KOPT-K1 (cell line): Measurements from ENCODE around the gene FLT3.

Experiments used
- H3K27ac ChIP-seq: fragments of 200-600 bp; sonication (generic); 2 replicates; pipeline ENCODE4 v1.5.1; 2016; ENCODE audit warnings: antibody characterized with exemption, mild to moderate bottlenecking, low read depth, low read length; ENCODE audit not compliant: poor library complexity, severe bottlenecking
- H3K36me3 ChIP-seq: fragments of 200-600 bp; sonication (generic); 2 replicates; pipeline ENCODE4 v1.5.1; 2017; ENCODE audit warnings: antibody characterized with exemption, mild to moderate bottlenecking, low read length, moderate library complexity; ENCODE audit not compliant: insufficient read depth
- H3K9me3 ChIP-seq: fragments of 200-600 bp; sonication (generic); 2 replicates; pipeline ENCODE4 v1.5.1; 2017; ENCODE audit warnings: antibody characterized with exemption, low read length, mild to moderate bottlenecking; ENCODE audit not compliant: insufficient read depth, poor library complexity, severe bottlenecking

FLT3 gene

DNA sequence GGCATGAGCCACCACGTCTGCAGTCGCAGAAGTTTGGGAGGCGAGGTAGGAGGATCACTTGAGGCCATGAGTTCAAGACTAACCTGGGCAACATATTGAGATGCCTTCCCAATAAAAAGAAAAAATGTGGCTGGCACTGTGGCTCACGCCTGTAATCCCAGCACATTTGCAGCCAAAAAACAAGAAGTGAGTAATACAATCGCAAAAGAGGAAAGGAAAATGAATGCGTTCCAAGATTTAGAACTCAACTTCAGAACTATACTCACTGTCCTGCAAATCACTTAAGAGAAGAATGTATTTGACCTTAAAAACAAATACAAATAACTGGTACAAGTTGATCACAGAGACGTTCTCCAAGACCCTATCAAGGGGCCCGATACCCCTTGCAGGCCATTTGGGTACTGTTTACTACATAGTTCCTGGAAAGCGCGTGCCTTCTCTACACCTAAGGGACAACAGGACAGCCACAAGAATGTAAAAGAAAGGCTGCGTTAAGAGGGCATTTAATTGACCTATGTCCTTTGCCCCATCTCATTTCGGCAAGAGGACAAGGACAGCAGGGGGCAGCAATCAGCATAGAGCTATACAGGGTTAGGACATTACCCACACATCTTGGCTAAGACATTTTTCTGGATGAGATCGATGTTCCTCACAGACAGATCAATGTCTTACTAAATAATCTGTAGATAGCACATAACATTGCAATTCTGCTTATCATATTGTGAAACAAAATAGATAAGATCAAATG lies 41.3 kb downstream of the FLT3 start:
- no peak overlapping the region for H3K27ac ChIP-seq
- H3K9me3 ChIP-seq, result no peaks in the 10 kb centered on the region
- no peaks in the 10 kb centered on the region for H3K36me3 ChIP-seq

DNA sequence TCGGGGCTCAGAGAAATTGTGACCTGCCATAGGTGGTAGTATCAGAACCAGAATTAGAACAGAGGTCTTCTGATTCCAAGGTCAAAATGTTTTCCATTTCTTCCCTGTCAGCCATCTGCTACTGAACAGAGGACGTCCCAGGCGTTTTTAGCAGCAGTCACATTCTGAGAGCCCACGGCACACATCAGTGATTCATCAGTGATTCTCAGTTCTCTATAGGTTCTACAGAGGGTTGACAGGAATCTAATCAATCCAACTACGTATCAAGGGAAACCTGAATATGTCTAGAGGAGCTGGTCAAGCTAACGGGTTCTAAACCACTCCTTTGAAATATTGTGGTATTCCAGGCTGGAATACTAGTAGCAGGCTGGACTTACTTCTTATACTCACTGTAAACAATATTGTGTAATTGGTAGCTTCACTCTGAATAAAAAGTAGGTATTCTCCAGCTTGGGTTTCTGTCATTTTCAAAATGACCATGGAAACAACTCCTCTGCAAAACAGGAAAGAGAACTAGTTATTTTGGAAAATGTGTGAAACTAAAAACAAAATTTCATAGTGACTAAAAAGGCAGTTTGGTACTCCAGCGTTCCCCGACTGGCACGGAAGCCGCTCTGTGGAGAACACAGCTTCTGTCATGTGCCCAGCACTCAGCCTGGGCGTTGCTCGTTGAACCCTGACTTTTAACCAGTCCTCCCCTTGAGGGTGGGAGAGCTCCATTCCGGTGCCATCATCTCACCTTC lies 43.2 kb downstream of the FLT3 start:
- no peaks in the 10 kb centered on the region for H3K9me3 ChIP-seq
- H3K36me3 ChIP-seq, result no peaks in the 10 kb centered on the region
- no peak overlapping the region for H3K27ac ChIP-seq

- Histone ChIP-seq H3K9me3 (no peaks in the 10 kb centered on the region), H3K27ac (no peak overlapping the region), H3K36me3 (no peaks in the 10 kb centered on the region)
These were observed 44.0 kb downstream of the FLT3 start for GRCh38 chr13:28056426-28056825.

- no peaks in the 10 kb centered on the region for H3K36me3 ChIP-seq
- H3K27ac ChIP-seq, result no peak overlapping the region
- H3K9me3 ChIP-seq, result no peaks in the 10 kb centered on the region
These were observed 45.0 kb downstream of the FLT3 start for GRCh38 chr13:28055357-28055756.

GRCh38 chr13:28052945-28053344 lies 47.4 kb downstream of the FLT3 start:
- Histone ChIP-seq H3K36me3 (no peaks in the 10 kb centered on the region), H3K27ac (no peak overlapping the region), H3K9me3 (no peaks in the 10 kb centered on the region)

DNA sequence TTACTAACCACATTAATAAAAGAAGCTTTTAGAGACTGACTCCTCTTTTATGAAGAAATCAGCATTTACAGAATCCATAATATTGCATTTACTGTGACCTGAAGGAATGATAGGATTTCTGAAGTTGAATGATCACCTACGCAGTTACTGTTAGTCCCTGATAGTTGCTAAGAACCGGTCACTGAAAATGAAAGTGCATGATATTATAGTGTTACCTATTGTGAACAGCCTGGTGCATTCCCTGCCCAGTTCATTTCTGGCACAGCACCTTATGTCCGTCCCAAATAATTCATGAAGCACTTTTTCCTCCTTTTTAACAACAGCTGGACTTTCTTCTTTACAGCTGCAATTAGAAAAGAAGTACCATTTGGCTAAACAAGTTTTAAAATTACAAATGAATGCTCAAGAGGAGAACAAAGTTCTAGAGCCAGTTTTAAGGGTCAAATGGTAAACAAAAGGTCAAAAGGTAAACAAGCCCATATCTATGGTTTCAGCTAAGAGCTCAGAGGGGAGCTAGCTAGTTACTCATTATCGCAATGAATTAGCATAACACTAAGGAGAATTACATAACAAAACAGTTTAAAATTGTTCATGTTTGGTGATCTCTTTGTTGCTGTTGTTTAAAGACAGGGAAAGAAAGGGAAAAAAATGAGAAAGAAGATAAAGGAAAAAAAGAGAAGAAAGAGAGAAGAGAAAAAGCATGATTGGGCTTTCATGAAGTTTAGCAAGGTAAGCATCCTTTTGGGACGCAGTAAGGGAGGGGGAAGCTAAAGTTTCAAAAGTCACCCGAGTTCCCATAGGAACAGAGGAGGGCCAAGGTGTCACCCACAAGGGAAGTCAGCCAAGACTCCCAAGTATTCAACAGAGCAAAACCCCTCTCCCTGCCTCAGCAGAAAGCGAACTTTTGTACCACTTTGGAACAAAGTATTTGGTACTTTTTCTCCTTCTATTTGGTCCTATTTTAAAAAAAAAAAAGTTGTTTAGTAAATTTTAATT lies 50.2 kb downstream of the FLT3 start:
- no peak overlapping the region for H3K27ac ChIP-seq

DNA sequence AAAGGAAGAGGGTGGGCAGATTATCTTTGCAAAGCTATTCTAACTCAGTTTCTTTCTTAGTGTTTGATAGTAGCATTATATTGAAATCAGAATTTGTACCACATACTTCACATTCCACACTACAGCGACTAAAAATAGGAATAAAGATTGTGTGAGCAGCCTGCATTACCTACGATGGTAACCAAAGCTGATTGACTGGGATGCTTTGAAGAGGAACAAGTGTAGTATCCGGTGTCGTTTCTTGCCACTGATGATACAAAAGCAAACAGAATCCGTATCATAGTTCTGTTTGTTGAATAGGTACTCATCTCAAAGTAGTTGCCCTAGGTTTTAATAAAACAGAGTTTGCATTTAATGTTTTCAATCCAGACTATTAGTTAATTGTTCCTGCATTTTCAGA lies 51.2 kb downstream of the FLT3 start:
- H3K36me3 ChIP-seq, result no peaks in the 10 kb centered on the region
- H3K9me3 ChIP-seq, result no peaks in the 10 kb centered on the region
- H3K27ac ChIP-seq, result no peak overlapping the region

More for the DNA sequence above, 50.2 kb downstream of the FLT3 start:
- H3K36me3 ChIP-seq, result no peaks in the 10 kb centered on the region
- H3K9me3 ChIP-seq, result no peaks in the 10 kb centered on the region

- H3K36me3 ChIP-seq, result no peaks in the 10 kb centered on the region
- H3K9me3 ChIP-seq, result no peaks in the 10 kb centered on the region
- no peak overlapping the region for H3K27ac ChIP-seq
These were observed 51.6 kb downstream of the FLT3 start for GRCh38 chr13:28048768-28049167.

GRCh38 chr13:28047757-28048388 lies 52.5 kb downstream of the FLT3 start:
- H3K9me3 ChIP-seq, result no peaks in the 10 kb centered on the region
- H3K36me3 ChIP-seq, result no peaks in the 10 kb centered on the region
- no peak overlapping the region for H3K27ac ChIP-seq

GRCh38 chr13:28046981-28047380 lies 53.4 kb downstream of the FLT3 start:
- Histone ChIP-seq H3K9me3 (no peaks in the 10 kb centered on the region), H3K36me3 (no peaks in the 10 kb centered on the region), H3K27ac (no peak overlapping the region)

GRCh38 chr13:28045861-28046260 lies 54.5 kb downstream of the FLT3 start:
- Histone ChIP-seq H3K36me3 (no peaks in the 10 kb centered on the region), H3K9me3 (no peaks in the 10 kb centered on the region), H3K27ac (no peak overlapping the region)

GRCh38 chr13:28044608-28045007 lies 55.8 kb downstream of the FLT3 start:
- Histone ChIP-seq H3K9me3 (no peaks in the 10 kb centered on the region), H3K27ac (no peak overlapping the region), H3K36me3 (no peaks in the 10 kb centered on the region)

DNA sequence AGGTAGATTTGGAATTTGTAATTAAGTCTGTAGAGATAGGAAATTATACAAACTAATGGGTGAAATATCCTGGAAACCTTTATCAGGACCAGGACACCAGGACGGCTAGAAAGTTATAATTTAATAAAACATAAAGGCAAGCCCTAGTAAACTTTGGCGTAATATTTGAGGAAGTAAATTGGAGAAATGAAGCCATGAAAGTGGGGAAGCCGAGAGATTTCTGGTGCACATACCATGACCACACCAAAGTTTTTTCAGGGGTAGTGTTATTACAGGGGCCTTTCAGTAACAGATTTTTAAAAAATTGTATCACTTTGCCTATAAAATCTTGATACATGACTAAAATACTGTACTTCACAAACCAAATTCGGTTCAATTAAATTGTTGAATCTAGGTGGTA lies 57.2 kb downstream of the FLT3 start:
- Histone ChIP-seq H3K36me3 (no peaks in the 10 kb centered on the region), H3K27ac (no peak overlapping the region), H3K9me3 (no peaks in the 10 kb centered on the region)

GRCh38 chr13:28041501-28041900 lies 58.9 kb downstream of the FLT3 start:
- Histone ChIP-seq H3K9me3 (no peaks in the 10 kb centered on the region), H3K27ac (no peak overlapping the region), H3K36me3 (no peaks in the 10 kb centered on the region)
